Stimulated activated CD8-positive, alpha-beta memory T cell treated with anti-CD3 and anti-CD28 coated beads, Interleukin-4, amount 100 ng/mL, for 48 hours (primary cell): ENCODE measurements around the gene ISM2.
"Not testable (repeated sequence)": the region's sequence is repeated elsewhere in the genome, so short reads cannot be mapped to it uniquely, and the experiment has no call there.

Source experiments
- DNase-seq: peaks from one replicate; pipeline ENCODE4 v3.0.0-alpha.2; 2020

Gene ISM2

GRCh38 chr14:77498120-77498979, at the start of gene ISM2:
TSS of gene ISM2 (minus strand) at chr14:77498816. CDS start at chr14:77498793, 23 bp downstream.
- peak; percentile 59 for DNase-seq

DNA sequence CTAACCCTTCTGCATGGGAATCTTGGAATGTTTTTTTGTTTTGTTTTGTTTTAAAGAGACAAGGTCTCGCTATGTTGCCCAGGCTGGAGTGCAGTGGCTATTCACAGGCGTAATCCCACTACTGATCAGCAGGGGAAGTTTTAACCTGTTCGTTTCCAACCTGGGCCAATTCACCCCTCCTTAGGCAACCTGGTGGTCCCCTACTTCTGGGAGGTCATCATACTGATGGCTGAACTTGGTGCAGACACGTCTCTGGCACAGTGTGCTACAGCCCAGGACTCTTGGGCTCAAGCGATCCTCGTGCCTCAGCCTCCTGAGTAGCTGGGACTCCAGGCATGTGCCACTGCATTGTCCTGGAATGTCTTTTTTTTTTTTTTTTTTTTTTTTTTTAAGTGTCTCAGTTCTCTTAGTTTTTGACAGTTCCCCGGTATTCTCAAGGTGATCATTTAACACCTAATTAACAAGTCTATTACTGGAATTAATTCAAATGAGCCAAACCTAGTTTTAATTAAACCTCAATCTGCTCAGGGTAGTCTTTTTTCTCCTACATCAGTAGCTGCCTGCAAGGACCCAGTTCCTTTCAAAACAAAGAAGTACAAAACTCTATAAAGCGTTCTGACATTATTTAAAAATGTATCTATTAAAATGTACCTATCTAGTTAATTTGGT, 49.0 kb upstream of the ISM2 start:
- no peak for DNase-seq

DNA sequence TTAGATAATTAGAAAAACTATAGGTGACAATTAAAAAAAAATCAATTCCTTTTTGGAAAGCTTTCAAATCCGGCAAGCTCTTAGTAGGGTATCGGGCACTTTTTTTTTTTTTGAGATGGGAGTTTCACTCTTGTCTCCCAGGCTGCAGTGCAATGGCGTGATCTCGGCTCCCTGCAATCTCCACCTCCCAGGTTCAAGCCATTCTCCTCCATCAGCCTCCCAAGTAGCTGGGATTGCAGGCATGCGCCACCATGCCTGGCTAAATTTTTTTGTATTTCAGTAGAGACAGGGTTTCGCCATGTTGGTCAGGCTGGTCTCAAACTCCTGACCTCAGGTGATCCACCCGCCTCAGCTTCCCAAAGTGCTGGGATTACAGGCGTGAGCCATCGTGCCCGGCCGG, 46.6 kb upstream of the ISM2 start:
- DNase-seq = not testable (repeated sequence)

GRCh38 chr14:77544571-77544970, 46.0 kb upstream of the ISM2 start:
- DNase-seq = no peak

DNA sequence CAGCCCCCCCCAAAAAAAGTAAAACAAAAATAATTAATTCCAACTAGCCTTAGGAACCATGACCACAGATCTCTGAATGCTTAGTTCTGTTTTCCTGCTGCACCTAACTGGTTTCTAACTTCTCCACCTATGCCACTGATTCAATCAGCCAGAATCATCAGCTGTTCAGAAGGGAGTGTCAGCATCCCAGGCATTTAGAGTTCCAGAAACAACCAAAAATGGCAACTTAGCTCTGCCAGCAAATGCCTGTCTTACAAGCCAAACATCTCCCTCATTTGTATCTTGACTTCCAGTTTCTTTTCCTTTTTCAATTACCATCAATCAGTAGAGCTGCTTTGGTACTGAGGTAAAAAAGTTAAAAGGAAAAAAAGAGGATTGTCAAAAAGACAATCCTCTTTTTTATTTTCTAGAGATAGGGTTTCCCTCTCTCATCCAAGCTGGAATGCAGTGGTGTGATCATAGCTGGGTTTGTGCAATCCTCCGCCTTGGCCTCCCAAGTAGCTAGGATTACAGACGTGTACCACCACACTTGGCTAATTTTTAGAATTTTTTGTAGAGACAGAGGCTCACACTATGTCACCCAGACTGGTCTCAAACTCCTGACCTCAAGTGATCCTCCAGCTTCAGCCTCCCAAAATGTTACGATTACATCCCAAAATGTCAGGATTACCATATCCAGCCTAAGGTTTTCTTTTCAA, 45.2 kb upstream of the ISM2 start:
- no peak for DNase-seq

DNA sequence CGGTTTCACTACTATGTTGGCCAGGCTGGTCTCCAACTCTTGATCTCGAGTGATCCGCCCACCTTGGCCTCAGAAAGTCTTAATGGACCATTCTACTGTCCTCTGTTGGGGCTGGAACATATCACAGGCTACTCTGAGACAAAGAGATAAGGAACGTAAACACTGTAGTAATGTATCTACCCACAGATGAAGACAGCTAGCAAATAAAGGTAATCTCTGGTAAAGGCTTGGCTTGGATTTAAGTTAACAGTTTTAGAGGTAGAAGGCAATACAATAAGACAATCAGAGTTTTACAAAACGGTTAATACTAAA, 44.6 kb upstream of the ISM2 start:
- DNase-seq = no peak

- no peak for DNase-seq
These were observed 44.0 kb upstream of the ISM2 start for GRCh38 chr14:77542421-77543239.

- no peak for DNase-seq
These were observed 43.3 kb upstream of the ISM2 start for GRCh38 chr14:77541905-77542304.

GRCh38 chr14:77536951-77537350, 38.3 kb upstream of the ISM2 start:
- DNase-seq = not testable (repeated sequence)

GRCh38 chr14:77531071-77531470, 32.5 kb upstream of the ISM2 start:
- DNase-seq = no peak

- DNase-seq = no peak
These were observed 31.3 kb upstream of the ISM2 start for GRCh38 chr14:77529963-77530362.

- no peak for DNase-seq
These were observed 30.6 kb upstream of the ISM2 start for GRCh38 chr14:77529213-77529612.

GRCh38 chr14:77528701-77529100, 30.1 kb upstream of the ISM2 start:
- not testable (repeated sequence) for DNase-seq

DNA sequence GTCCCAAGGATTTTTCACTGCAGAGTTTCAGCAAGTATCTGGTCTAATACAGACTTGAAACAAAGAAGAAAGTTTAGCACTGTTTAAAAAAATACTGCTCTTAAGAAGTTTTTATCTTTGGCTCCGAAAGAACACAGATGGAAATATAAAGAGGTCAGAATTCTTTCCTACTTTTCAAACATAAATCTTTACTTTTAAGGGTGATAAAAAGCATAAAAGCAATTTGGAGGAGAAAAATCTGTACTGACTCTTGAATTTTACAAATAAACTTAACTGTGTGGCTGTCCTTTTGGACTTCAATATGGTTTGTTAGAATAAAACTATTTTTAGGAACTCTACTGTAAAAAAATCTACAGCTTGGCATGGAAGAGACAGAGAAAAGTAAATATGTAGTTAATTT, 27.6 kb upstream of the ISM2 start:
- no peak for DNase-seq

DNA sequence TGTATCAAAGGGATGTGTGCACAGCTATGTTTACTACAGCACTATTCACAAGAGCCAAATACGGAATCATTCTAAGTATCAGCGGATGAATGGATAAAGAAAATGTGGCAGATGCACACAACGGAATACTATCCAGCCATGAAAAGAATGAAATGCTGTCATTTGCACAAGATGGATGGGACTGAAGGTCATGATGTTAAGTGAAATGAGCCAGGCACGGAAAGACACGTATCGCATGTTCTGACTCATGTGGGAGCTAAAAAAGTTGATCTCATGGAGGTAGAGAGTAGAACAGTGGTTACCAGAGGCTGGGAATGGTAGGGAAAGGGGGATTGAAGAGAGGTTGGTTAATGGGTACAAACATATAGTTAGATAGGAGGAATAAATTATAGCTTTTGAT, 25.9 kb upstream of the ISM2 start:
- DNase-seq = no peak

- DNase-seq = no peak
These were observed 24.5 kb upstream of the ISM2 start for GRCh38 chr14:77523109-77523508.

GRCh38 chr14:77520555-77520954, 21.9 kb upstream of the ISM2 start:
- no peak for DNase-seq

GRCh38 chr14:77516126-77516525, 17.5 kb upstream of the ISM2 start:
- no peak for DNase-seq

DNA sequence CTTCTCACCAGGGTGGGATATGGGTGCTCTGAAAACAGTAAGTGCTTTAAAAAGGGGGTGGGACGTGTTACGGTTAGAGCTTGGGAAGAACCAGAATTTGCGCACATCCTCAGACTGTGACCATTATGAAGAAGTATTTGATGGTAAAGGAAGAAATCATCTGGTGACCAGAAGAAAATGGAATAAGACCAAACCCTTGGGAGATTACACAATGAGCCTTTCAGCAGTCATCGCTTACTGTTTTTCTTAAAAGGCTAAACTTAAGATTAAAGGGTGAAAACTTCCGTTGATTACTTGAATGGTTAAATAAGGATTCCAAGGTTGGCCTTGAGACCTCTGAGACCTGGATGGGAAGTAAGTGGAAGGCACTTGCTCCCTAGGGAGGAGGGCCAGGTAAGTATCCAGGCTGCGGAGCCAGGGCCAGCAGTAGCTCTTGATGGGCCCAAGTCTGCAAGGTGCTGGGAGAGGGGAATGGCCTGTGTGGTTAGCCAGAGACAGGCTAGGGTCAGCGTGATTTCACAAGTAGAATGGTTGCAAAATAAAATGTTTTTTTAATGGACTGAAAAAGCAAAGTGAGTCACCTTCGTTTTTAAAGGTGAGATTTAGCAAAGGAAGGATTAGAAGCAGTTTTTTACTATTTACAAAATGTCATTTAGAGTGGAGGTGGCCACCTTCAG, 13.0 kb upstream of the ISM2 start:
- DNase-seq = no peak

DNA sequence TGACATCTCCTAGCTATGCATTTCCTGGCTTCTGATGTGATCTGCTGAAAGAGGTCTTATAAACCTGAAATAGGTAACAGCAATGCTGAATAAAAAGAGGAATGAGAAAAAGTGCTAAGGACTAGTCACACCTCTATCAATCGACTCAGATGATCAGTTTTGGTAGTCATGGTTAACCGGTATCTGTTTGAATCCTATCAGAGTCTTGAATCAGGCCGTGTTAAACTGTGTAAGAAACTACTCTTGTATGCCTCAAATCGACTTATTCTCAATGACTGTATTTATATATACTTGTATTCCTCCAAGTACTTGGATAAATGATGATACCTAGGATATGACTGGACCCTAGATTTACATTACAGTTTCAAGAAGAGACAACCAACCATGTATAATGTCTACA, 10.8 kb upstream of the ISM2 start:
- no peak for DNase-seq

- DNase-seq = no peak
These were observed 10.3 kb upstream of the ISM2 start for GRCh38 chr14:77508876-77509275.

- DNase-seq = no peak
These were observed 9.6 kb upstream of the ISM2 start for GRCh38 chr14:77508249-77508648.

- DNase-seq = no peak
These were observed 9.1 kb upstream of the ISM2 start for GRCh38 chr14:77507762-77508161.
